GM10248 (cell line): ENCODE results near the gene ESR1.

ENCODE experiments used
- CTCF ChIA-PET: fragments of 300-600 bp; sonication (Branson Sonifier 250); formaldehyde crosslinking; extraction: SDS; loops from one replicate; lab custom pipeline; 2021; ENCODE audit warnings: antibody characterized with exemption; lab: Yijun Ruan, JAX
- POLR2A ChIA-PET: fragments of 350-650 bp; sonication (Branson Sonifier 250); formaldehyde crosslinking; extraction: SDS; loops from one replicate; lab custom pipeline; 2020; ENCODE audit warnings: antibody characterized with exemption; lab: Yijun Ruan, JAX
- DNase-seq: peaks from one replicate; pipeline ENCODE4 v3.0.0; 2012; ENCODE audit errors: extremely low spot score
- CTCF ChIP-seq: IDR thresholded peaks from 2 replicates; pipeline ENCODE4 v1.5.1; 2012; ENCODE audit warnings: mild to moderate bottlenecking, low read depth; ENCODE audit errors: extremely low read depth, missing control alignments, control extremely low read depth

The ESR1 gene

GRCh38 chr6:152057832-152058498 is 250.5 kb downstream of the ESR1 start:
- DNase-seq: peak; percentile 10
- ChIA-PET POLR2A (no interaction called here), CTCF (interaction anchor here (1.4 kb wide), 1 partner anchor 15 kb away, joined by 3 read pairs; no protein-coding TSS in a partner anchor)
- no peak for TF ChIP-seq CTCF

- no peak for TF ChIP-seq CTCF
- POLR2A ChIA-PET: no interaction called here
- DNase-seq: no peak
- CTCF ChIA-PET: interaction anchor here (1.3 kb wide), 1 partner anchor 9 kb away, joined by 3 read pairs; no protein-coding TSS in a partner anchor
Observed at GRCh38 chr6:152059909-152060308, 252.4 kb downstream of the ESR1 start.

GRCh38 chr6:152062476-152062875 is 255.0 kb downstream of the ESR1 start:
- POLR2A ChIA-PET: no interaction called here
- CTCF ChIA-PET: no interaction called here
- no peak for DNase-seq

GRCh38 chr6:152063170-152063921 is 255.9 kb downstream of the ESR1 start:
- DNase-seq: no peak
- TF ChIP-seq CTCF: no peak
- ChIA-PET POLR2A (no interaction called here), CTCF (no interaction called here)

More at GRCh38 chr6:152062476-152062875, 255.0 kb downstream of the ESR1 start:
- TF ChIP-seq CTCF: no peak

GRCh38 chr6:152068622-152069261 is 261.3 kb downstream of the ESR1 start:
- no peak for TF ChIP-seq CTCF
- no peak for DNase-seq
- ChIA-PET POLR2A (no interaction called here), CTCF (interaction anchor here (1.0 to 1.3 kb wide), 2 partner anchors 9 to 53 kb away, joined by 3 to 4 read pairs; no protein-coding TSS in a partner anchor)

GRCh38 chr6:152070556-152070955 is 263.1 kb downstream of the ESR1 start:
- no peak for TF ChIP-seq CTCF
- CTCF ChIA-PET: no interaction called here
- POLR2A ChIA-PET: no interaction called here
- no peak for DNase-seq
